ENCODE results near the gene IL22RA1.

IL22RA1 gene

DNA sequence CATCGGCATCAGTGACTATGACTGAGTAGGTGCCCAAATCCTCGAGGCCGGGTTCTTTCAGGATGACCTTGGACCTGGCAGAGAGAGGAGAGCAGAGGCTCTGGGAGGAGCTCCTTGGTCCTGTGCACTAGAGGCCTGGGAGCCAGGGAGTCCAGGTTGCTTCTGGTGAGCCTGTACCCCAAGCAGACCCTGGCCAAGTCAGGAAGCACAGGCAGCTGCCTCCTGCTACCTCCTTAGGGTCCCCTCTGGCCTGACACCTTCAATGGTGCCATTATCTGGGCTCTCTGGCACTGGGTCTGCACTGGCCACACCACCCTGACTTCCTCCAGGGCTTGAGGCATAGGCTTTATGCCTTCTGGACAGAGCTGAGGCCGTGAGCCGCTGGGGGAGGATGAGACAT, 68.7 kb downstream of the IL22RA1 start:
- ATAC-seq: no peak
- Mint-ChIP-seq H3K4me3 (no peak overlapping the region), H3K36me3 (no peaks in the 10 kb centered on the region), H3K27ac (no peak overlapping the region), H3K27me3 (peaks cover 7% of the 10 kb centered on the region), H3K4me1 (peaks cover 6% of the 10 kb centered on the region), H3K9me3 (no peaks in the 10 kb centered on the region)

DNA sequence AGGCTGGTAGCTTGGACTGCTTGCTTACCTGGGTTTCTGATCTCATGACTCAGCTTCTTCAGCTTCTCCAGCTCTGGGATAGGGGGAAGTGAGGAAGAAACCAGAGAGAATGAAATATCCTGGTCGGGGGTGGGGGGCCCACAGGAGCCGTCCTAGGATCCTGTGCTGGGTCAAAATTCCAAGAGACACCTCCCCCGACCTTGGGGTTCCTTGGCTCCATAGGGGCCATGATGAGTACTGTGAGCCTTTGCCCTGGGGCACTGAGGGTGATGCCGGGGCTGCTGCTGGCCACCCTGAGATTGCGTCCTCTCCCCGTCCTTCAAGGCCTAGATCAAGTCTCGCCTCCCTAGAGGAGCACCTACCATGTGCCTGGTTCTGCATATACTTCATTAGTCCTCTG, 71.0 kb downstream of the IL22RA1 start:
- Mint-ChIP-seq H3K27ac (no peak overlapping the region), H3K4me1 (peaks cover 6% of the 10 kb centered on the region), H3K9me3 (no peaks in the 10 kb centered on the region), H3K27me3 (peaks cover 28% of the 10 kb centered on the region), H3K4me3 (no peak overlapping the region), H3K36me3 (no peaks in the 10 kb centered on the region)
- ATAC-seq: no peak

GRCh38 chr1:24070821-24071393, 72.0 kb downstream of the IL22RA1 start:
- H3K4me3 Mint-ChIP-seq: no peak overlapping the region
- H3K4me1 Mint-ChIP-seq: peaks cover 6% of the 10 kb centered on the region
- no peaks in the 10 kb centered on the region for H3K9me3 Mint-ChIP-seq
- H3K36me3 Mint-ChIP-seq: no peaks in the 10 kb centered on the region
- H3K27me3 Mint-ChIP-seq: peaks cover 29% of the 10 kb centered on the region
- H3K27ac Mint-ChIP-seq: no peak overlapping the region
- ATAC-seq: peak; percentile 75

GRCh38 chr1:24069817-24070216, 73.1 kb downstream of the IL22RA1 start:
- peaks cover 29% of the 10 kb centered on the region for H3K27me3 Mint-ChIP-seq
- peaks cover 6% of the 10 kb centered on the region for H3K4me1 Mint-ChIP-seq
- H3K9me3 Mint-ChIP-seq: no peaks in the 10 kb centered on the region
- no peak for ATAC-seq
- no peak overlapping the region for H3K27ac Mint-ChIP-seq
- H3K4me3 Mint-ChIP-seq: no peak overlapping the region
- H3K36me3 Mint-ChIP-seq: no peaks in the 10 kb centered on the region

Measured in stimulated activated memory B cell treated with anti-CD40 and anti-IgM and Interleukin-4, amounts not matched to agents 10 μg/mL and 1 μg/mL and 100 μg/mL, for 72 hours (primary cell).